Keratinocyte (primary cell): ENCODE data around the gene MYOD1. TPM values are rescaled to one million over a fixed set of nuclear protein-coding genes. Genes with fewer than 3 reads are reported as not detected.

Source experiments
- DNase-seq: peaks from one replicate; pipeline ENCODE4 v3.0.0-alpha.2; 2011; ENCODE audit warnings: low read depth, missing footprints, low spot score
- FAIRE-seq: peaks from 2 replicates; lab custom pipeline; 2011; peaks lifted over from hg19 to GRCh38; lab: Jason Lieb, UNC
- H2AFZ ChIP-seq: 2 replicates; pipeline ENCODE4 v1.6.0; 2012; ENCODE audit warnings: low read length, control low read depth, inconsistent platforms; ENCODE audit not compliant: control insufficient read depth
- H3K27ac ChIP-seq: 2 replicates; pipeline ENCODE4 v1.5.1; 2011; ENCODE audit warnings: low read length; ENCODE audit not compliant: control insufficient read depth, insufficient read depth
- H3K27me3 ChIP-seq: 3 replicates; pipeline ENCODE4 v1.6.0; 2011; ENCODE audit warnings: low read length; ENCODE audit not compliant: control insufficient read depth, insufficient read depth; ENCODE audit errors: extremely low read depth
- H3K36me3 ChIP-seq, 2 experiments: 2 replicates in 1 of 2; 3 replicates in 1 of 2; pipeline ENCODE4 v1.5.1; 2011; ENCODE audit warnings: low read length in 2 of 2, mild to moderate bottlenecking in 1 of 2; ENCODE audit not compliant: control insufficient read depth in 2 of 2, insufficient read depth in 2 of 2; ENCODE audit errors: extremely low read depth in 1 of 2
- H3K4me1 ChIP-seq: 3 replicates; pipeline ENCODE4 v1.5.1; 2011; ENCODE audit warnings: low read length; ENCODE audit not compliant: control insufficient read depth, insufficient read depth; ENCODE audit errors: extremely low read depth
- H3K4me2 ChIP-seq: 3 replicates; pipeline ENCODE4 v1.6.0; 2011; ENCODE audit warnings: low read depth, low read length; ENCODE audit not compliant: control insufficient read depth, insufficient read depth; ENCODE audit errors: extremely low read depth
- H3K4me3 ChIP-seq, 3 experiments: fragments of 200-600 bp in 1 of 3; sonication (generic) in 1 of 3; 2 replicates in 2 of 3; 3 replicates in 1 of 3; pipeline ENCODE4 v1.5.1; 2011 to 2016; ENCODE audit warnings: low read length in 3 of 3, mild to moderate bottlenecking in 3 of 3, control low read depth in 2 of 3, inconsistent platforms in 1 of 3, low read depth in 1 of 3, mixed read lengths in 1 of 3, mixed run types in 1 of 3, moderate library complexity in 1 of 3; ENCODE audit not compliant: control insufficient read depth in 2 of 3, insufficient read depth in 2 of 3; ENCODE audit errors: extremely low read depth in 1 of 3
- H3K79me2 ChIP-seq: 2 replicates; pipeline ENCODE4 v1.6.0; 2012; ENCODE audit warnings: low read length; ENCODE audit not compliant: control insufficient read depth, insufficient read depth
- H3K9ac ChIP-seq: 3 replicates; pipeline ENCODE4 v1.6.0; 2011; ENCODE audit warnings: low read length; ENCODE audit not compliant: control insufficient read depth, insufficient read depth; ENCODE audit errors: extremely low read depth
- H3K9me1 ChIP-seq: 3 replicates; pipeline ENCODE4 v1.6.0; 2011; ENCODE audit warnings: low read length; ENCODE audit not compliant: control insufficient read depth, insufficient read depth; ENCODE audit errors: extremely low read depth
- H3K9me3 ChIP-seq: 2 replicates; pipeline ENCODE4 v1.5.1; 2012; ENCODE audit warnings: low read depth, low read length; ENCODE audit not compliant: control insufficient read depth
- H4K20me1 ChIP-seq: 3 replicates; pipeline ENCODE4 v1.6.0; 2011; ENCODE audit warnings: low read length; ENCODE audit not compliant: control insufficient read depth, insufficient read depth; ENCODE audit errors: extremely low read depth
- EZH2 ChIP-seq: IDR thresholded peaks from one replicate; pipeline ENCODE4 v1.6.1; 2012; ENCODE audit warnings: inconsistent platforms, mild to moderate bottlenecking, low read length, moderate library complexity
- dilution Hi-C: fragments of 300-500 bp; cut with MboI; formaldehyde crosslinking; loops from one replicate; pipeline ENCODE4 v1.7.0; 2020; ENCODE audit warnings: low sequenced_read_pairs; ENCODE audit not compliant: extremely low pct_ligation_motif_present
- polyA plus RNA-seq, 5 experiments: library from polyadenylated mRNA; depleted of rRNA in 3 of 5; stranded (reverse) in 3 of 5; stranded (forward) in 1 of 5; unstranded in 1 of 5; fragments of >200 nt; gene quantifications; 1 replicate in 1 of 5; 2 replicates in 3 of 5; 3 replicates in 1 of 5; pipeline versions ENCODE4 v1.2.1 to v1.2.3, GENCODE V29; 2011 to 2012; ENCODE audit warnings: missing spikeins in 2 of 5, low read depth in 1 of 5, low replicate concordance in 1 of 5
- TF ChIP-seq, protein P1 (sequence below), 3 experiments: IDR thresholded peaks in 1 of 3; conservative IDR thresholded peaks in 1 of 3; optimal IDR thresholded peaks in 1 of 3; 2 replicates in 2 of 3; 3 replicates in 1 of 3; pipeline versions ENCODE3 to v1.5.1; 2011; ENCODE audit warnings: low read length in 3 of 3, mild to moderate bottlenecking in 3 of 3, moderate library complexity in 2 of 3, control low read depth in 1 of 3, inconsistent platforms in 1 of 3; ENCODE audit not compliant: insufficient read depth in 2 of 3; ENCODE audit errors: extremely low read depth in 1 of 3

Gene MYOD1
- polyA plus RNA-seq, 1 donor (not counting 4 experiments of a cell fraction or from before 2014, with no cell fraction given): not detected

DNA sequence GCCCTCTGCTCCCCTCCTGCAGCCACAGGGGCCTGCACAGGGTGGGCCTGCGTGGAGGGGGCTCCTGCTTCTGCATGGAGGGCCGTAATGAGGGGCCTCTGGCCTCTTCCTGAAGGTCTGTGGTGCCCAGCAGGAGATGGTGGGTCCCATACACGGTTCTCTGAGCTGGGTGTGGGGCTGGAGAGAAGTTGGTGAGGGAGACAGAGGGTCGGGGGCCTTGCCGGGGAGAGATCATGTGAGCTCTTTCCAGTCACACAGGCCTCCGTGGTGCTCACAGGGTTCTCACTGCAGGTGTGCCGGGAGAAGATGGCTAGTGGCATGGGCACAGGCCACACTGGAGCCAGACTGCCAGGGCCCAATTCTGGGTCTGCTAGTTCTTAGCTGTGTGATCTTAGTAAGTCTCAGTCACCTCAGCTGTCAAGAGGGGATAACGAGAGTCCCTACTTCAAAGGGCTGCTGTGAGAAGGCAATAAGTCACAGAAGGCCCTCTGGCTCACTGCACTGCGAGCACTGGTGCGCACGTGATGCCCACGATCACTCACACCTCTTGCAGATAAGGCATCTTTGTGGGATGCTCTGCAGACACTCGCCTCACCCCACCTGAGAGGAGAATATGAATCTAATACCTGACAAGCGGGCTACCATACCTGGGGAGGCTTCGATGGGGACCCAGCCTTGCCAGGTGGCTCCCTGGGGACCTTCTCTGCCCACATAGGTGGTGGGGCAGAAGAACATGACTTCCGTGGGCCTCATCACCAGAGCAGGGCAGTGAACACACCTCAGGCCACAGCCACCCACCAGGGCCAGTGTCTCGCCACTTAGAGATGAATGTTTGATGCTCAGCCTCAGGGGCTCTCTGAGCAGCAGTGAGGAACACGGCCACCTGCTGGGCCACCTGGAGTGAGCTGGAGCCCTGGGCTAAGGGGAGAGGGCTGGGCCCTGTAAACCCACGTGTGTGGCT lies 29.7 kb downstream of the MYOD1 start:
- no peak for FAIRE-seq
- H3K27ac ChIP-seq: no peak overlapping the region
- no peak overlapping the region for H3K4me3 ChIP-seq
- H4K20me1 ChIP-seq: no peaks in the 10 kb centered on the region
- no peak overlapping the region for H3K9ac ChIP-seq
- TF ChIP-seq, protein P1, sequence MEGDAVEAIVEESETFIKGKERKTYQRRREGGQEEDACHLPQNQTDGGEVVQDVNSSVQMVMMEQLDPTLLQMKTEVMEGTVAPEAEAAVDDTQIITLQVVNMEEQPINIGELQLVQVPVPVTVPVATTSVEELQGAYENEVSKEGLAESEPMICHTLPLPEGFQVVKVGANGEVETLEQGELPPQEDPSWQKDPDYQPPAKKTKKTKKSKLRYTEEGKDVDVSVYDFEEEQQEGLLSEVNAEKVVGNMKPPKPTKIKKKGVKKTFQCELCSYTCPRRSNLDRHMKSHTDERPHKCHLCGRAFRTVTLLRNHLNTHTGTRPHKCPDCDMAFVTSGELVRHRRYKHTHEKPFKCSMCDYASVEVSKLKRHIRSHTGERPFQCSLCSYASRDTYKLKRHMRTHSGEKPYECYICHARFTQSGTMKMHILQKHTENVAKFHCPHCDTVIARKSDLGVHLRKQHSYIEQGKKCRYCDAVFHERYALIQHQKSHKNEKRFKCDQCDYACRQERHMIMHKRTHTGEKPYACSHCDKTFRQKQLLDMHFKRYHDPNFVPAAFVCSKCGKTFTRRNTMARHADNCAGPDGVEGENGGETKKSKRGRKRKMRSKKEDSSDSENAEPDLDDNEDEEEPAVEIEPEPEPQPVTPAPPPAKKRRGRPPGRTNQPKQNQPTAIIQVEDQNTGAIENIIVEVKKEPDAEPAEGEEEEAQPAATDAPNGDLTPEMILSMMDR (optimal IDR thresholded peaks at IDR 0.05 in 1 of 3, IDR thresholded peaks at IDR 0.05 in 1 of 3, conservative IDR thresholded peaks at IDR 0.05 in 1 of 3; ENCODE audit: extremely low read depth in 1 of 3, insufficient read depth in 2 of 3, low read length in 3 of 3): no peak
- no peak for TF ChIP-seq EZH2
- no peaks in the 10 kb centered on the region for H3K9me1 ChIP-seq
- dilution Hi-C loops: no loop called here
- no peaks in the 10 kb centered on the region for H3K4me1 ChIP-seq
- DNase-seq: no peak
- no peak overlapping the region for H3K4me2 ChIP-seq
- no peaks in the 10 kb centered on the region for H3K9me3 ChIP-seq
- peaks cover 3% of the 10 kb centered on the region for H3K27me3 ChIP-seq
- no peak overlapping the region for H2AFZ ChIP-seq
- no peaks in the 10 kb centered on the region for H3K36me3 ChIP-seq
- no peaks in the 10 kb centered on the region for H3K79me2 ChIP-seq

DNA sequence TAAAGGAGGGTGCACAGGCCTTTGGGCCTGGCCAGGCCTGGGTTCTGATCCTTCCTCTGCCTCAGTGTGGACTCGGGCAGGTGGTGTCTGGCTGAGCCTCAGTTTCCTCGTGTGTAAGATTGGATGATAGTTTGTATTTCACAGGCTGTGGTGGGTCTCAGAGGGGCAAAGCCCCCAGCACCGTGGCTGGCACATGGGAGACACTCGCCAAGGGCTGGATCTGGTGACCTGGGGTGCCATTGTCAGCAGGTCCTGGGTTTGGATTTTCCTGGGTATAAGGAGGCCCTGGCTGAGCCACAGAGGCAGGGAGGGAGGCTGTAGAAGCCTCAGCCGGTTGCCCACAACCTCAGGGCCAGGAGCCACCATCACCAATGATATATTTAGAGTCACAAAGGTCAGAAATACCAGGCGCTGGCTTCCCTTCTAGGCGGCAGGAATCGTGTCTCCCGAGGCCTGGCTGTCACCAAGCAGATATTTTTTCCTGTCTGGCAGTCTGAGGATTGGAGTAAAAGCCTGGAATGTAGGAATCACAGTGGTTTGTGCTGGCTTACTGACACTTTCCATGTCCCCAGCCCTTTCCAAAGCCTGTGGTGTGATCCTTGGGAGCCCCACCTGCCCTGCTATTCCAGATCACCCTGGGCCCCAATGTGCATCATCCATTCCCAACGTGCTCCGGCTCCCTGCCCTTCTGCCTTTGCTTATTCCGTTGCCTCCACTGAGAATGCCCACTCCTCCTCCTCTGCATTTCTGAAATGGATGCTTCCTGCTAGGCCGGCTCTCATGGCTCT lies 30.8 kb downstream of the MYOD1 start:
- FAIRE-seq (no peak), DNase-seq (no peak)
- Histone ChIP-seq H3K4me1 (no peaks in the 10 kb centered on the region), H3K79me2 (no peaks in the 10 kb centered on the region), H3K9me1 (no peaks in the 10 kb centered on the region), H3K9me3 (no peaks in the 10 kb centered on the region), H3K4me2 (no peak overlapping the region), H4K20me1 (no peaks in the 10 kb centered on the region), H2AFZ (no peak overlapping the region), H3K27ac (no peak overlapping the region), H3K27me3 (peaks cover 3% of the 10 kb centered on the region), H3K4me3 (no peak overlapping the region), H3K9ac (no peak overlapping the region), H3K36me3 (no peaks in the 10 kb centered on the region)
- no peak for TF ChIP-seq EZH2
- TF ChIP-seq, protein P1 (optimal IDR thresholded peaks at IDR 0.05 in 1 of 3, IDR thresholded peaks at IDR 0.05 in 1 of 3, conservative IDR thresholded peaks at IDR 0.05 in 1 of 3; ENCODE audit: extremely low read depth in 1 of 3, insufficient read depth in 2 of 3, low read length in 3 of 3): no peak
- dilution Hi-C loops: no loop called here
